ENCODE measurements around the gene TFEC.

TFEC gene

GRCh38 chr7:115984105-115984504 lies 46.5 kb downstream of the TFEC start:
- Histone ChIP-seq H3K79me1 (replicated peaks; ENCODE audit: low read length, poor library complexity, severe bottlenecking) (no peaks in the 10 kb centered on the region), H3K9ac (ENCODE audit: low read length) (no peak overlapping the region), H3K27ac (ENCODE audit: low read length, poor library complexity, severe bottlenecking) (no peak overlapping the region), H2BK5ac (ENCODE audit: low read depth, low read length, poor library complexity, severe bottlenecking) (no peak overlapping the region), H2BK120ac (ENCODE audit: low read depth, low read length) (no peak overlapping the region), H4K8ac (ENCODE audit: low read length) (no peak overlapping the region), H3K4ac (ENCODE audit: low read depth in 1 of 2, low read length in 2 of 2) (no peak overlapping the region), H3K14ac (ENCODE audit: low read length in 2 of 2) (no peak overlapping the region), H3K18ac (ENCODE audit: low read depth in 1 of 2, low read length in 2 of 2) (no peak overlapping the region), H3K36me3 (ENCODE audit: control insufficient read depth in 1 of 2, insufficient read depth in 2 of 2, low read depth in 1 of 2, low read length in 2 of 2) (no peaks in the 10 kb centered on the region), H3K23ac (ENCODE audit: low read length in 2 of 2) (no peak overlapping the region), H3K9me3 (ENCODE audit: control insufficient read depth, low read length) (no peaks in the 10 kb centered on the region), H3K27me3 (ENCODE audit: control insufficient read depth in 1 of 2, insufficient read depth in 1 of 2, low read length in 2 of 2) (no peaks in the 10 kb centered on the region), H4K91ac (ENCODE audit: low read length) (no peak overlapping the region), H2AK5ac (ENCODE audit: low read length, severe bottlenecking) (no peak overlapping the region), H3K4me3 (ENCODE audit: insufficient read depth in 1 of 2, low read depth in 1 of 2, low read length in 2 of 2) (no peak overlapping the region), H3K4me2 (ENCODE audit: low read length, poor library complexity, severe bottlenecking) (no peak overlapping the region), H2AFZ (ENCODE audit: low read depth, low read length) (no peak overlapping the region), H2BK15ac (ENCODE audit: low read depth, poor library complexity, severe bottlenecking) (no peak overlapping the region), H3K4me1 (ENCODE audit: control insufficient read depth, insufficient read depth, low read depth, low read length) (no peaks in the 10 kb centered on the region), H2BK12ac (ENCODE audit: low read length in 2 of 2) (no peak overlapping the region)
- DNase-seq = peak; percentile 3

GRCh38 chr7:115980159-115980558 lies 50.4 kb downstream of the TFEC start:
- no peak for DNase-seq
- H2BK5ac ChIP-seq (ENCODE audit: low read depth, low read length, poor library complexity, severe bottlenecking) = no peak overlapping the region
- H2BK15ac ChIP-seq (ENCODE audit: low read depth, poor library complexity, severe bottlenecking) = no peak overlapping the region
- H3K9ac ChIP-seq (ENCODE audit: low read length) = no peak overlapping the region
- no peak overlapping the region for H3K4me3 ChIP-seq (ENCODE audit: insufficient read depth in 1 of 2, low read depth in 1 of 2, low read length in 2 of 2)
- H3K36me3 ChIP-seq (ENCODE audit: control insufficient read depth in 1 of 2, insufficient read depth in 2 of 2, low read depth in 1 of 2, low read length in 2 of 2) = no peaks in the 10 kb centered on the region
- no peak overlapping the region for H3K4me2 ChIP-seq (ENCODE audit: low read length, poor library complexity, severe bottlenecking)
- H2AFZ ChIP-seq (ENCODE audit: low read depth, low read length) = no peak overlapping the region
- H3K4ac ChIP-seq (ENCODE audit: low read depth in 1 of 2, low read length in 2 of 2) = no peak overlapping the region
- H2BK120ac ChIP-seq (ENCODE audit: low read depth, low read length) = no peak overlapping the region
- H3K4me1 ChIP-seq (ENCODE audit: control insufficient read depth, insufficient read depth, low read depth, low read length) = no peaks in the 10 kb centered on the region
- H2BK12ac ChIP-seq (ENCODE audit: low read length in 2 of 2) = no peak overlapping the region
- no peaks in the 10 kb centered on the region for H3K79me1 ChIP-seq (replicated peaks; ENCODE audit: low read length, poor library complexity, severe bottlenecking)
- no peak overlapping the region for H3K18ac ChIP-seq (ENCODE audit: low read depth in 1 of 2, low read length in 2 of 2)
- no peak overlapping the region for H3K23ac ChIP-seq (ENCODE audit: low read length in 2 of 2)
- no peak overlapping the region for H3K14ac ChIP-seq (ENCODE audit: low read length in 2 of 2)
- H3K27ac ChIP-seq (ENCODE audit: low read length, poor library complexity, severe bottlenecking) = no peak overlapping the region
- no peak overlapping the region for H4K91ac ChIP-seq (ENCODE audit: low read length)
- H4K8ac ChIP-seq (ENCODE audit: low read length) = no peak overlapping the region
- no peaks in the 10 kb centered on the region for H3K27me3 ChIP-seq (ENCODE audit: control insufficient read depth in 1 of 2, insufficient read depth in 1 of 2, low read length in 2 of 2)
- no peaks in the 10 kb centered on the region for H3K9me3 ChIP-seq (ENCODE audit: control insufficient read depth, low read length)
- no peak overlapping the region for H2AK5ac ChIP-seq (ENCODE audit: low read length, severe bottlenecking)

GRCh38 chr7:115976651-115977050 lies 53.9 kb downstream of the TFEC start:
- no peak overlapping the region for H4K91ac ChIP-seq (ENCODE audit: low read length)
- no peak overlapping the region for H3K27ac ChIP-seq (ENCODE audit: low read length, poor library complexity, severe bottlenecking)
- H2BK120ac ChIP-seq (ENCODE audit: low read depth, low read length) = no peak overlapping the region
- no peaks in the 10 kb centered on the region for H3K36me3 ChIP-seq (ENCODE audit: control insufficient read depth in 1 of 2, insufficient read depth in 2 of 2, low read depth in 1 of 2, low read length in 2 of 2)
- no peaks in the 10 kb centered on the region for H3K27me3 ChIP-seq (ENCODE audit: control insufficient read depth in 1 of 2, insufficient read depth in 1 of 2, low read length in 2 of 2)
- no peak overlapping the region for H3K4ac ChIP-seq (ENCODE audit: low read depth in 1 of 2, low read length in 2 of 2)
- no peak for DNase-seq
- no peak overlapping the region for H3K9ac ChIP-seq (ENCODE audit: low read length)
- H3K4me3 ChIP-seq (ENCODE audit: insufficient read depth in 1 of 2, low read depth in 1 of 2, low read length in 2 of 2) = no peak overlapping the region
- H3K23ac ChIP-seq (ENCODE audit: low read length in 2 of 2) = no peak overlapping the region
- no peak overlapping the region for H2BK15ac ChIP-seq (ENCODE audit: low read depth, poor library complexity, severe bottlenecking)
- H3K14ac ChIP-seq (ENCODE audit: low read length in 2 of 2) = no peak overlapping the region
- no peaks in the 10 kb centered on the region for H3K4me1 ChIP-seq (ENCODE audit: control insufficient read depth, insufficient read depth, low read depth, low read length)
- no peak overlapping the region for H2AFZ ChIP-seq (ENCODE audit: low read depth, low read length)
- no peak overlapping the region for H3K4me2 ChIP-seq (ENCODE audit: low read length, poor library complexity, severe bottlenecking)
- no peak overlapping the region for H2BK5ac ChIP-seq (ENCODE audit: low read depth, low read length, poor library complexity, severe bottlenecking)
- H4K8ac ChIP-seq (ENCODE audit: low read length) = no peak overlapping the region
- H2AK5ac ChIP-seq (ENCODE audit: low read length, severe bottlenecking) = no peak overlapping the region
- no peak overlapping the region for H3K18ac ChIP-seq (ENCODE audit: low read depth in 1 of 2, low read length in 2 of 2)
- no peak overlapping the region for H2BK12ac ChIP-seq (ENCODE audit: low read length in 2 of 2)
- no peaks in the 10 kb centered on the region for H3K9me3 ChIP-seq (ENCODE audit: control insufficient read depth, low read length)
- 88% methylated on average over 2 of the region's 3 CpGs for WGBS
- no peaks in the 10 kb centered on the region for H3K79me1 ChIP-seq (replicated peaks; ENCODE audit: low read length, poor library complexity, severe bottlenecking)

DNA sequence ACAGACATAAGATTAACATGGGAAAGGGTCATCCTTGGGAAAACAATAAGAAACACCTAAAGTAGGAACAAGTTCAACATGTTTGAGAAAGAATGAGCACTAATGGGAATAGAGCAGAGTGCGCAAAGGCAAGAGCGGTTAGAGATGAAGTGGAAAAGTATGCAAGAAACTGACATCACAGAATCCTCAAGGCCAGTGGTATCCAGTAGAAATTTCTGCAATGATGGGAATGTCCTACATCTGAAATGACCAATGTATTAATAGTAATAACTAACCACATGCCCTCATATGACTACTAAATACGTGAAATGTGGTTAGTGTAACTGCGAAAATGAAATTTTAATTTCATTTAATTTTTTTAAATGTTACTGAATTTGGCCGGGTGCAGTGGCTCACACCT lies 54.8 kb downstream of the TFEC start:
- no peak overlapping the region for H2BK15ac ChIP-seq (ENCODE audit: low read depth, poor library complexity, severe bottlenecking)
- H3K9me3 ChIP-seq (ENCODE audit: control insufficient read depth, low read length) = no peaks in the 10 kb centered on the region
- no peak overlapping the region for H4K8ac ChIP-seq (ENCODE audit: low read length)
- no peak for DNase-seq
- H3K4me1 ChIP-seq (ENCODE audit: control insufficient read depth, insufficient read depth, low read depth, low read length) = no peaks in the 10 kb centered on the region
- H4K91ac ChIP-seq (ENCODE audit: low read length) = no peak overlapping the region
- 81% methylated on average over 3 of the region's 5 CpGs for WGBS
- H3K18ac ChIP-seq (ENCODE audit: low read depth in 1 of 2, low read length in 2 of 2) = no peak overlapping the region
- no peak overlapping the region for H3K4me2 ChIP-seq (ENCODE audit: low read length, poor library complexity, severe bottlenecking)
- no peaks in the 10 kb centered on the region for H3K79me1 ChIP-seq (replicated peaks; ENCODE audit: low read length, poor library complexity, severe bottlenecking)
- H3K36me3 ChIP-seq (ENCODE audit: control insufficient read depth in 1 of 2, insufficient read depth in 2 of 2, low read depth in 1 of 2, low read length in 2 of 2) = no peaks in the 10 kb centered on the region
- H3K4ac ChIP-seq (ENCODE audit: low read depth in 1 of 2, low read length in 2 of 2) = no peak overlapping the region
- H2BK12ac ChIP-seq (ENCODE audit: low read length in 2 of 2) = no peak overlapping the region
- H2BK5ac ChIP-seq (ENCODE audit: low read depth, low read length, poor library complexity, severe bottlenecking) = no peak overlapping the region
- no peak overlapping the region for H3K14ac ChIP-seq (ENCODE audit: low read length in 2 of 2)
- H3K27ac ChIP-seq (ENCODE audit: low read length, poor library complexity, severe bottlenecking) = no peak overlapping the region
- H3K4me3 ChIP-seq (ENCODE audit: insufficient read depth in 1 of 2, low read depth in 1 of 2, low read length in 2 of 2) = no peak overlapping the region
- H3K27me3 ChIP-seq (ENCODE audit: control insufficient read depth in 1 of 2, insufficient read depth in 1 of 2, low read length in 2 of 2) = no peaks in the 10 kb centered on the region
- no peak overlapping the region for H2AFZ ChIP-seq (ENCODE audit: low read depth, low read length)
- H3K9ac ChIP-seq (ENCODE audit: low read length) = no peak overlapping the region
- no peak overlapping the region for H2BK120ac ChIP-seq (ENCODE audit: low read depth, low read length)
- no peak overlapping the region for H2AK5ac ChIP-seq (ENCODE audit: low read length, severe bottlenecking)
- H3K23ac ChIP-seq (ENCODE audit: low read length in 2 of 2) = no peak overlapping the region
